ENCODE measurements around the gene RAP1GAP.

Gene RAP1GAP

GRCh38 chr1:21669258-21670058, at the start of gene RAP1GAP:
RAP1GAP (minus strand) TSS chr1:21669357; CDS start chr1:21620032, 49,325 bp downstream.
- FAIRE-seq = no peak

- FAIRE-seq = no peak
Measured at GRCh38 chr1:21716169-21716568, 47.0 kb upstream of the RAP1GAP start.

GRCh38 chr1:21707891-21708290, 38.7 kb upstream of the RAP1GAP start:
- FAIRE-seq = no peak

- FAIRE-seq = no peak
Measured at GRCh38 chr1:21707086-21707840, 38.1 kb upstream of the RAP1GAP start.

GRCh38 chr1:21706151-21706835, 37.1 kb upstream of the RAP1GAP start:
- FAIRE-seq = no peak

GRCh38 chr1:21705303-21705980, 36.3 kb upstream of the RAP1GAP start:
- FAIRE-seq = no peak

GRCh38 chr1:21704145-21704544, 35.0 kb upstream of the RAP1GAP start:
- FAIRE-seq = no peak

- FAIRE-seq = no peak
Measured at GRCh38 chr1:21703318-21703963, 34.3 kb upstream of the RAP1GAP start.

- no peak for FAIRE-seq
Measured at GRCh38 chr1:21702780-21703179, 33.6 kb upstream of the RAP1GAP start.

GRCh38 chr1:21701401-21701800, 32.2 kb upstream of the RAP1GAP start:
- no peak for FAIRE-seq

- FAIRE-seq = no peak
Measured at GRCh38 chr1:21700094-21700493, 30.9 kb upstream of the RAP1GAP start.

GRCh38 chr1:21696931-21697330, 27.8 kb upstream of the RAP1GAP start:
- FAIRE-seq = no peak

- FAIRE-seq = no peak
Measured at GRCh38 chr1:21693732-21694131, 24.6 kb upstream of the RAP1GAP start.

- no peak for FAIRE-seq
Measured at GRCh38 chr1:21691739-21692138, 22.6 kb upstream of the RAP1GAP start.

GRCh38 chr1:21689661-21690372, 20.7 kb upstream of the RAP1GAP start:
- FAIRE-seq = no peak

- no peak for FAIRE-seq
Measured at GRCh38 chr1:21687081-21687529, 17.9 kb upstream of the RAP1GAP start.

GRCh38 chr1:21685946-21686678, 17.0 kb upstream of the RAP1GAP start:
- no peak for FAIRE-seq

GRCh38 chr1:21681426-21681825, 12.3 kb upstream of the RAP1GAP start:
- FAIRE-seq = no peak

- no peak for FAIRE-seq
Measured at GRCh38 chr1:21680918-21681317, 11.8 kb upstream of the RAP1GAP start.

GRCh38 chr1:21680381-21680780, 11.2 kb upstream of the RAP1GAP start:
- FAIRE-seq = no peak

- FAIRE-seq = no peak
Measured at GRCh38 chr1:21677168-21677567, 8.0 kb upstream of the RAP1GAP start.

Measured in endometrium (tissue), 2 donors.